Measurements from ENCODE around the gene HUNK. TPM values are rescaled to one million over a fixed set of nuclear protein-coding genes. Genes with fewer than 3 reads are reported as not detected.

HUNK gene
- total and polyA plus RNA-seq, 2 of the 8 experiments (the other 6 are each of a cell fraction or from before 2014, with no cell fraction given) = 1.9 to 10.2 TPM

DNA sequence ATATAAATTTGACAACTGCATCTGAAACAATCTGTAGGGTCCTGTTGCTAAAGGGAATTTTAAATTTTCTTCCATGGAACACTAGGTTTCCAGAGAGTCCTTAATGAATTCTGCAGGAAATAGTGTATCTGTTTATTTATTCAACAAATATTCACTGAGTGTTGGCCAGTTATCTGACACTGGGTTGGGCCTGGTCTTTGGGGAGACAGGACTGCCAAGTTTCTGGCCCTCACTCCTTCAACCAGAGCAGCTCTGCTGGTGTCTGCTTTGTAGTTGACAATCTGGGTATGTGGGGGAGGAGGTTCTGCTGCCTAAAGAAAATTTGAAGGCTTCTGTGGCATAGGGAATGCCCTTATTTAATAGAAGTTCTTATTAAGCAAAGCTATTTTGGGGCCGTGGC lies 26.1 kb upstream of the HUNK start:
- Histone ChIP-seq H2BK5ac (ENCODE audit: low read depth, low read length) (no peak overlapping the region), H3K9me3 (ENCODE audit: insufficient read depth in 2 of 2, low read depth in 1 of 2, low read length in 1 of 2) (no peaks in the 10 kb centered on the region), H3K79me2 (ENCODE audit: control insufficient read depth in 1 of 2, insufficient read depth in 2 of 2, low read length in 2 of 2) (no peaks in the 10 kb centered on the region), H2BK20ac (ENCODE audit: low read length) (no peak overlapping the region), H3K4me3 (ENCODE audit: extremely low read depth in 1 of 4, insufficient read depth in 2 of 4, low read depth in 3 of 4, low read length in 4 of 4) (no peak overlapping the region), H3K56ac (replicated peaks; ENCODE audit: insufficient read length, low read depth, low read length) (no peak overlapping the region), H3K4me1 (replicated peaks in 1 of 4; ENCODE audit: control insufficient read depth in 3 of 4, insufficient read depth in 4 of 4, low read length in 3 of 4) (peaks cover 0 to 6% (median 3%) of the 10 kb centered on the region in 4 experiments; a peak in 4 of 7 replicates), H3K4me2 (ENCODE audit: insufficient read depth in 1 of 2, low read depth in 2 of 2, low read length in 2 of 2) (no peak overlapping the region), H3K23me2 (ENCODE audit: low read depth, low read length) (no peaks in the 10 kb centered on the region), H3K23ac (ENCODE audit: insufficient read length) (no peak overlapping the region), H3K27ac (ENCODE audit: low read depth, low read length) (no peak overlapping the region), H2AFZ (ENCODE audit: low read length) (no peak overlapping the region), H3K79me1 (ENCODE audit: low read depth, low read length) (no peaks in the 10 kb centered on the region), H4K91ac (replicated peaks; ENCODE audit: insufficient read length, low read length) (no peak overlapping the region), H3K36me3 (ENCODE audit: control insufficient read depth in 2 of 4, insufficient read depth in 4 of 4, low read length in 3 of 4) (no peaks in the 10 kb centered on the region), H4K8ac (ENCODE audit: extremely low read depth, insufficient read depth, low read length) (no peak overlapping the region), H4K20me1 (replicated peaks in 1 of 2; ENCODE audit: control insufficient read depth in 1 of 2, insufficient read depth in 2 of 2, low read length in 2 of 2) (no peaks in the 10 kb centered on the region), H3K4ac (replicated peaks; ENCODE audit: insufficient read length, low read depth, low read length) (no peak overlapping the region), H2AK5ac (ENCODE audit: low read depth, low read length) (no peak overlapping the region), H3K14ac (ENCODE audit: insufficient read length) (no peak overlapping the region), H3K27me3 (replicated peaks in 1 of 4; ENCODE audit: control insufficient read depth in 3 of 4, extremely low read depth in 1 of 4, insufficient read depth in 3 of 4, low read length in 3 of 4) (no peaks in the 10 kb centered on the region), H4K5ac (ENCODE audit: insufficient read length, low read depth, low read length) (no peak overlapping the region), H3K18ac (ENCODE audit: extremely low read depth, low read length) (no peak overlapping the region), H3K9ac (replicated peaks in 1 of 4; ENCODE audit: extremely low read depth in 1 of 4, low read depth in 3 of 4, low read length in 3 of 4) (no peak overlapping the region), H2BK15ac (ENCODE audit: low read length) (no peak overlapping the region), H2BK120ac (replicated peaks; ENCODE audit: low read depth, low read length) (no peak overlapping the region), H2BK12ac (ENCODE audit: low read depth, low read length) (no peak overlapping the region)
- DNase-seq (ENCODE audit: low read depth in 1 of 2, low spot score in 2 of 2) = no peak
- WGBS, 2 experiments (ENCODE audit: extremely low coverage in 1 of 2, insufficient coverage in 1 of 2, insufficient read length in 1 of 2, insufficient replicate concordance in 2 of 2, low coverage in 1 of 2, low lambda C conversion rate in 2 of 2, missing lambda C conversion rate in 1 of 2) = 100% methylated on average over 1 of the region's 1 CpG; no CpG with 5 or more reads in 1 of the 2 experiments
- FAIRE-seq = no peak
- POLR2A ChIA-PET (ENCODE audit: partially characterized antibody) = no interaction called here
- CTCF ChIA-PET (ENCODE audit: partially characterized antibody) = interaction anchor here (0.9 kb wide), 1 partner anchor 26 kb away, joined by 3 read pairs; the partner anchor contains the start of gene HUNK
- TF ChIP-seq EZH2 (IDR thresholded peaks at IDR 0.05; ENCODE audit: low read depth, low read length, severe bottlenecking) = no peak
- no peak for TF ChIP-seq SAP30 (IDR thresholded peaks at IDR 0.05; ENCODE audit: insufficient read depth, insufficient replicate concordance, low read length)
- TF ChIP-seq, protein P1, sequence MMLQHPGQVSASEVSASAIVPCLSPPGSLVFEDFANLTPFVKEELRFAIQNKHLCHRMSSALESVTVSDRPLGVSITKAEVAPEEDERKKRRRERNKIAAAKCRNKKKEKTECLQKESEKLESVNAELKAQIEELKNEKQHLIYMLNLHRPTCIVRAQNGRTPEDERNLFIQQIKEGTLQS (IDR thresholded peaks at IDR 0.05; ENCODE audit: insufficient read depth, low read depth, low read length) = no peak
- no peak for TF ChIP-seq BRCA1 (IDR thresholded peaks at IDR 0.05; ENCODE audit: low read depth, low read length)
- TF ChIP-seq BCL11A (IDR thresholded peaks at IDR 0.05; ENCODE audit: low read depth in 2 of 2, low read length in 2 of 2) = no peak
- no peak for TF ChIP-seq SP4 (IDR thresholded peaks at IDR 0.05; ENCODE audit: low read length)
- TF ChIP-seq POU5F1 (IDR thresholded peaks at IDR 0.05; ENCODE audit: low read depth, low read length) = no peak
- TF ChIP-seq RAD21 (IDR thresholded peaks at IDR 0.05 in 1 of 2, conservative IDR thresholded peaks at IDR 0.05 in 1 of 2; ENCODE audit: low read depth in 2 of 2, low read length in 2 of 2) = no peak
- no peak for TF ChIP-seq RXRA (IDR thresholded peaks at IDR 0.05; ENCODE audit: insufficient read depth, low read depth, low read length)
- no peak for TF ChIP-seq ATF2 (IDR thresholded peaks at IDR 0.05; ENCODE audit: low read length)
- TF ChIP-seq BACH1 (IDR thresholded peaks at IDR 0.05; ENCODE audit: low read length) = no peak
- TF ChIP-seq TEAD4 (IDR thresholded peaks at IDR 0.05; ENCODE audit: low read depth, low read length) = no peak
